Epithelial cell of proximal tubule (primary cell): ENCODE measurements around the gene PNKP. TPM values are rescaled to one million over a fixed set of nuclear protein-coding genes. Genes with fewer than 3 reads are reported as not detected.
A peak's percentile ranks its signal among the peaks of the same experiment; 100 is the strongest.

Experiments
- DNase-seq: peaks from one replicate; pipeline ENCODE4 v3.0.0-alpha.2; 2011; ENCODE audit warnings: low read depth
- H3K4me3 ChIP-seq: 2 replicates; pipeline ENCODE4 v1.5.1; 2011; ENCODE audit warnings: low read depth, mild to moderate bottlenecking, low read length
- CTCF ChIP-seq: conservative IDR thresholded peaks from 2 replicates; pipeline ENCODE4 v1.5.1; 2012; ENCODE audit warnings: low read depth, mild to moderate bottlenecking, low read length
- total RNA-seq: library from RNA; depleted of rRNA; stranded (reverse); fragments of >200 nt; gene quantifications from 2 replicates; pipeline ENCODE4 v1.2.3, GENCODE V29; 2015

The PNKP gene
- total RNA-seq, 1 donor from 2014 or later, result 71.6 TPM

- no peak for DNase-seq
- TF ChIP-seq CTCF, result no peak
- H3K4me3 ChIP-seq, result peak overlapping the region; percentile 84
These were observed 17.7 kb downstream of the PNKP start for GRCh38 chr19:49849433-49850220.

GRCh38 chr19:49848938-49849337 lies 18.4 kb downstream of the PNKP start:
- DNase-seq, result no peak
- H3K4me3 ChIP-seq, result no peak overlapping the region
- TF ChIP-seq CTCF, result no peak

GRCh38 chr19:49847731-49848696 lies 19.4 kb downstream of the PNKP start:
- peak; percentile 40 for DNase-seq
- TF ChIP-seq CTCF, result no peak
- no peak overlapping the region for H3K4me3 ChIP-seq

- no peak for TF ChIP-seq CTCF
- H3K4me3 ChIP-seq, result no peak overlapping the region
- no peak for DNase-seq
These were observed 21.0 kb downstream of the PNKP start for GRCh38 chr19:49846408-49846807.

GRCh38 chr19:49845414-49845813 lies 22.0 kb downstream of the PNKP start:
- no peak overlapping the region for H3K4me3 ChIP-seq
- TF ChIP-seq CTCF, result no peak
- no peak for DNase-seq

- no peak for TF ChIP-seq CTCF
- H3K4me3 ChIP-seq, result no peak overlapping the region
- DNase-seq, result no peak
These were observed 23.0 kb downstream of the PNKP start for GRCh38 chr19:49844138-49845095.
